Measurements from ENCODE around the gene FAM111B. TPM values are rescaled to one million over a fixed set of nuclear protein-coding genes. Genes with fewer than 3 reads are reported as not detected.
"Not testable (repeated sequence)": the region's sequence is repeated elsewhere in the genome, so short reads cannot be mapped to it uniquely, and the experiment has no call there.

The FAM111B gene
- polyA plus RNA-seq, 3 donors from 2014 or later = 0.88 to 3.1 TPM; not detected in 1

- peak overlapping the region in 5 of 6 donors; percentile 15 to 82 (median 72) for H3K27ac Mint-ChIP-seq
- no peaks in the 10 kb centered on the region for H3K9me3 Mint-ChIP-seq
- H3K27me3 Mint-ChIP-seq (ENCODE audit: low read depth in 3 of 3) = peaks cover 0 to 2% (median 0%) of the 10 kb centered on the region in 3 donors
- H3K4me1 Mint-ChIP-seq = peaks cover 9 to 17% of the 10 kb centered on the region in 2 donors
- DNase-seq = peak; percentile 82 to 86 (median 83)
- H3K4me3 Mint-ChIP-seq = peak overlapping the region in 4 of 5 donors; percentile 47 to 66 (median 56)
- H3K36me3 Mint-ChIP-seq = peaks cover 28 to 53% (median 39%) of the 10 kb centered on the region in 3 donors
Observed at GRCh38 chr11:59135648-59136461, 28.8 kb downstream of the FAM111B start.

DNA sequence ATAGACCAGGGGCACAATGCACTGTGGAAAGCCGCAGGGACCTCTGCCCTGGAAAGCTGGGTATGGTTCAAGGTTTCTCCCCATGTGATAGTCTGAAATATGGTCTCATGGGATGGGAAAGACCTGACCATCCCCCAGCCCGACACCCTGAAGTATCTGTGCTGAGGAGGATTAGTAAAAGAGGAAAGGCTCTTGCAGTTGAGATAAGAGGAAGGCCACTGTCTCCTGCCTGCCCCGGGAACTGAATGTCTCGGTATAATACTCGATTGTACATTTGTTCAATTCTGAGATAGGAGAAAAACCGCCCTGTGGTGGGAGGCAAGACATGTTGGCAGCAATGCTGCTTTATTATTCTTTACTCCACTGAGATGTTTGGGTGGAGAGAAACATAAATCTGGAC is 29.5 kb downstream of the FAM111B start:
- H3K27ac Mint-ChIP-seq; H3K4me3 Mint-ChIP-seq; H3K27me3 Mint-ChIP-seq (ENCODE audit: low read depth in 3 of 3); H3K9me3 Mint-ChIP-seq; DNase-seq: not testable (repeated sequence)
- H3K36me3 Mint-ChIP-seq = peaks cover 24 to 48% (median 34%) of the 10 kb centered on the region in 3 donors
- peaks cover 16 to 24% of the 10 kb centered on the region in 2 donors for H3K4me1 Mint-ChIP-seq

GRCh38 chr11:59137190-59137589 is 30.2 kb downstream of the FAM111B start:
- H3K4me1 Mint-ChIP-seq = peaks cover 22 to 30% of the 10 kb centered on the region in 2 donors
- no peak overlapping the region for H3K27ac Mint-ChIP-seq
- DNase-seq = no peak
- H3K9me3 Mint-ChIP-seq = no peaks in the 10 kb centered on the region
- H3K36me3 Mint-ChIP-seq = peaks cover 19 to 41% (median 29%) of the 10 kb centered on the region in 3 donors
- peaks cover 0 to 2% (median 1%) of the 10 kb centered on the region in 3 donors for H3K27me3 Mint-ChIP-seq (ENCODE audit: low read depth in 3 of 3)
- H3K4me3 Mint-ChIP-seq = no peak overlapping the region

DNA sequence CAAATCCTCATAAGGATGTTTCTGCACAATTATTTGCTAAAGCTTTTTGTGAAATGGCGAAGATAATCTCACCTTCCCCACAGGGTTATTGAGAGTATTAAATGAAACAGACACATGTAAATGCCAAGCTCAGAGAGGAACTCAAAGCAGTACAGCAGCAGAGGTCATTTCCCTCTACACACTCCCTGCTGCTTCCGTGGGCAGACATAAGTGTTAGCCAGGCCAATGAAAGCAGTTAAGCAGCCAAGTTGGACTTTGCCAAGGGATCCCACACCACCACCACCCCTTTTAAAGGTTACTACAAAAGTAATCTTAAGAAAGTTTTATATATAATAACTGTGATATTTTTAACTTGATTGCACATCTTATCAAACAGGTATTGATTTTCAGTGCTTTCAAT is 31.6 kb downstream of the FAM111B start:
- DNase-seq = no peak
- Mint-ChIP-seq H3K4me3 (no peak overlapping the region), H3K27ac (no peak overlapping the region), H3K36me3 (peaks cover 5 to 27% (median 16%) of the 10 kb centered on the region in 3 donors), H3K4me1 (peaks cover 36 to 45% of the 10 kb centered on the region in 2 donors), H3K27me3 (ENCODE audit: low read depth in 3 of 3) (peaks cover 2 to 5% (median 3%) of the 10 kb centered on the region in 3 donors), H3K9me3 (no peaks in the 10 kb centered on the region)

GRCh38 chr11:59141191-59141590 is 34.2 kb downstream of the FAM111B start:
- DNase-seq = no peak
- peaks cover 48 to 54% of the 10 kb centered on the region in 2 donors for H3K4me1 Mint-ChIP-seq
- no peaks in the 10 kb centered on the region for H3K9me3 Mint-ChIP-seq
- peaks cover 3 to 16% (median 5%) of the 10 kb centered on the region in 3 donors for H3K36me3 Mint-ChIP-seq
- peaks cover 2 to 10% (median 6%) of the 10 kb centered on the region in 3 donors for H3K27me3 Mint-ChIP-seq (ENCODE audit: low read depth in 3 of 3)
- peak overlapping the region; percentile 94 to 98 (median 98) for H3K4me3 Mint-ChIP-seq
- H3K27ac Mint-ChIP-seq = peak overlapping the region in 4 of 6 donors; percentile 20 to 97 (median 94)

DNA sequence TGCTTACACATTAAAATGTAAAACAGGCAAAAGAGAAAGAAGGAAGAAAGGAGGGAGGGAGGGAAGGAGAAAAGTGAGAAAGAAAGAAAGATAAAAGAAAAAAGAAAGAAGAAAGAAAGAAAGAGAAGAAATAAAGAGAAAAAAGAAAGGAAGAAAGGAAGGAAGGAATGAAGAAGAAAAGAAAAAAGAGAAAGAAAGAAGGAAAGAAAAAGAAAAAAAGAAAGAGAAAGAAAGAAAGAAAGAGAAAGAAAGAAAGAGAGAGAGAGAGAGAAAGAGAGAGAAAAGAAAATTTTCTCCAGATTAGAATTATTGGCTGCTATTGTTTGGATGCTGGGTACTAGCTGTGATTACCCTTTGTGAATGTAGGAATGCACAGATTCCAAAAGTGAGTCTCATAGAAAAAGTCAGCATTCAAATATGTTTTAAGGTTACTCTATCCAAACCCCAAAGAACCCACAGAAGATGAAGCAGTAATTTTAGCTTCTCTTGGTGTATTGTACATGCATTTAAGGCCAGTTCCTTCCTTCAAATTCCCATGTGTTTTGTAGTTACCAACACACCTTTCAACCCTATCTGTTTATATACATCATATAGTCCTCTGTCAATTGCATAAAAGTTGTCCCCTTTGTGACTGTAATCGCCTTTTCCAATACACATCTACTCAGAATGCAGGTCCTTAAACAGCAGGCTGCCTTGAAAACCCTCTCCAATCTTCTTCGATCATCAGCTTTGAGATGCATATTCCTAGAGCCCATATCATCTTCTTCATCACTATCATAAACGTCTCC is 34.8 kb downstream of the FAM111B start:
- Mint-ChIP-seq H3K36me3 (peaks cover 3 to 14% (median 5%) of the 10 kb centered on the region in 3 donors), H3K4me1 (peaks cover 47 to 52% of the 10 kb centered on the region in 2 donors)

DNA sequence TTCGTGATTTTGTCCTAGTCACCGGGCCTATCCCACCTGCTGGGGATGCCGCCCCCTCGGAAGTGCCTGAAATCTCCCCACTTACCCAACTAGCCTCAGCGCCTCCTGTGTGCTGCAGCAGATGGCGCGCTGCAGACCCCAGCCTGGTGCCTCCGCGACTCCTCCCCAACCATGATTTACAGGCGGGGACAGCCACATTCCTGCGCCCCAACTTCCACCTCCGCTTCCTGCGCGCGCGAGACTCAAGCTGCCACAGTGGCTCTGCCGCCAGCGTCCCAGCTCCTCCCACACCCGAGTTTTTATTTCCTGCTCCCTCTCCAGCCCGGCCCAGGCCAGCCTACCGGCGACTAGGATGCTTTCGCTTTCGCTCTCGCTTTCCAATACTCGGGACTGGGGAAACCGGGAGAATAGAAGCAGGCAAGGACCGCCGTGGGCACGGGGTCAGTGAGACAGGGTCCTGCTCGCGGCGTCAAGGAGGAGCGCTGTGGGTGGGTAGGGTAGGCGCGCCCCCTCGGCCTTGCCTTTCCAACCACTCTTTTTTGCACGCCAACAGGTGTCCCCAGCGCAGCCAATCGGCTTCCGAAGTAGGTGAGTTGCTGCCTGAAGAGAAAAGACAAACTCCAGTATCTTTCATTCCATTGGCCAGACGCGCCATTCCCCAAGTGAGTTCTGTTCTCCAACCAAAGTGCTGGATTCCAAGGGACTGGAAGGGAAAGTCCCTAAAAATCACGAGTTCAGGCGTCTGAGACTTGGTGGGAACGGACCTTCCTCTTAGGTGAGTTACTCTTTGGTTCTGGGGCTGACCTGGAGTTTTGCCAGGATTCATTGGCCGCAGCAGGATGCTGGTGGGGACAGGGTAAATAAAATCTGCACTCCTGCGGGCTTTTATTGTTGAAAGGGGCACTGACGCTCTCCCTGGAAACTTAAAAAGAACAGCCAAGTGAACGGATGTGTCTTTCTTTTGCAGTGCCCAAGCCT is 35.8 kb downstream of the FAM111B start, which contains the start of gene FAM111A:
FAM111A (plus strand) TSS at position 327 of the 978 bp plus-strand sequence. CDS start 6,017 bp downstream, outside the sequence.
- Mint-ChIP-seq H3K9me3 (no peaks in the 10 kb centered on the region), H3K27me3 (ENCODE audit: low read depth in 3 of 3) (peaks cover 2 to 10% (median 6%) of the 10 kb centered on the region in 3 donors), H3K36me3 (peaks cover 4 to 10% (median 7%) of the 10 kb centered on the region in 3 donors), H3K4me1 (peaks cover 47 to 58% of the 10 kb centered on the region in 2 donors), H3K4me3 (peak within 1 kb of the TSS; percentile 94 to 98 (median 98)), H3K27ac (peak within 1 kb of the TSS; percentile 94 to 99 (median 98))
- peak; percentile 85 to 87 (median 86) for DNase-seq

More for the DNA sequence above, 34.8 kb downstream of the FAM111B start:
- H3K9me3 Mint-ChIP-seq = no peaks in the 10 kb centered on the region
- peak overlapping the region; percentile 94 to 99 (median 98) for H3K27ac Mint-ChIP-seq
- H3K4me3 Mint-ChIP-seq = peak overlapping the region; percentile 94 to 98 (median 98)
- peaks cover 2 to 10% (median 6%) of the 10 kb centered on the region in 3 donors for H3K27me3 Mint-ChIP-seq (ENCODE audit: low read depth in 3 of 3)
- peak in 1 of 3 donors; percentile 3 for DNase-seq

GRCh38 chr11:59144096-59144495 is 37.1 kb downstream of the FAM111B start:
- no peaks in the 10 kb centered on the region for H3K9me3 Mint-ChIP-seq
- H3K27ac Mint-ChIP-seq = peak overlapping the region; percentile 94 to 99 (median 98)
- peak overlapping the region; percentile 94 to 98 (median 98) for H3K4me3 Mint-ChIP-seq
- peaks cover 2 to 10% (median 6%) of the 10 kb centered on the region in 3 donors for H3K27me3 Mint-ChIP-seq (ENCODE audit: low read depth in 3 of 3)
- peaks cover 48 to 68% of the 10 kb centered on the region in 2 donors for H3K4me1 Mint-ChIP-seq
- H3K36me3 Mint-ChIP-seq = peaks cover 3 to 8% (median 5%) of the 10 kb centered on the region in 3 donors
- no peak for DNase-seq

GRCh38 chr11:59144579-59145345 is 37.7 kb downstream of the FAM111B start:
- Mint-ChIP-seq H3K9me3 (no peaks in the 10 kb centered on the region), H3K4me3 (peak overlapping the region; percentile 94 to 98 (median 98)), H3K27me3 (ENCODE audit: low read depth in 3 of 3) (peaks cover 2 to 10% (median 6%) of the 10 kb centered on the region in 3 donors), H3K36me3 (peaks cover 5 to 8% (median 7%) of the 10 kb centered on the region in 3 donors), H3K27ac (peak overlapping the region; percentile 94 to 99 (median 98)), H3K4me1 (peaks cover 48 to 70% of the 10 kb centered on the region in 2 donors)
- peak; percentile 78 to 82 (median 82) for DNase-seq

DNA sequence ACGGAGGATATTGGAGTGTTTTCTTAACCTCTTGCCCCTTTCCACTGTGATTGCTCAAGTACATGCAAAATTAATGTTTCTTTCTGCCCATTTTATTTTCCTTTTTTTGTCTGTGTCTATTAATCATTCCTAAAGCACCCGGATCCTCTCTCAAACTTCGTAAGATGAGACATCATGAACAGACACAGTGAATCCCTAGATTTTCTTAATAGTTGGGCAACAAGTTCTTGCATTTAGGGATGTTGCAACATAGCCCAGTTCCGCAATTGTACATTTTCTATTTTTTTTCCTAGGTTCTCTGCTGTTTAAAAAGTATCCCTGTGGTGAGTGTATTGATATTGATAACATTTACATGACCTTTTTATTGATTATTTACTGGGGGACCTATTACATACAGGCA is 38.5 kb downstream of the FAM111B start:
- H3K27ac Mint-ChIP-seq = peak overlapping the region; percentile 30 to 98 (median 81)
- peak overlapping the region; percentile 94 to 98 (median 98) for H3K4me3 Mint-ChIP-seq
- no peak for DNase-seq
- H3K27me3 Mint-ChIP-seq (ENCODE audit: low read depth in 3 of 3) = peaks cover 2 to 10% (median 6%) of the 10 kb centered on the region in 3 donors
- peaks cover 5 to 12% (median 10%) of the 10 kb centered on the region in 3 donors for H3K36me3 Mint-ChIP-seq
- no peaks in the 10 kb centered on the region for H3K9me3 Mint-ChIP-seq
- peaks cover 48 to 70% of the 10 kb centered on the region in 2 donors for H3K4me1 Mint-ChIP-seq

DNA sequence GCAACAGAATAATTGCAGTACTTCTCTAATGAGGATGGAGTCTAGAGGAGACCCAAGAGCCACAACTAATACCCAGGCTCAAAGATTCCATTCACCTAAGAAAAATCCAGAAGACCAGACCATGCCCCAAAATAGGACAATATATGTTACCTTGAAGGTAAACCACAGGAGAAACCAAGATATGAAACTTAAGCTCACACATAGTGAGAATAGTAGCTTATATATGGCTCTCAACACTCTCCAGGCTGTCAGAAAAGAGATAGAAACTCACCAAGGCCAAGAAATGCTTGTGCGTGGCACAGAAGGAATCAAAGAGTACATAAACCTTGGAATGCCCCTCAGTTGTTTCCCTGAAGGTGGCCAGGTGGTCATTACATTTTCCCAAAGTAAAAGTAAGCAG is 44.7 kb downstream of the FAM111B start:
- Mint-ChIP-seq H3K36me3 (peaks cover 10 to 29% (median 20%) of the 10 kb centered on the region in 3 donors), H3K9me3 (no peaks in the 10 kb centered on the region), H3K4me1 (peaks cover 9 to 24% of the 10 kb centered on the region in 2 donors), H3K27ac (peak overlapping the region in 3 of 6 donors; percentile 11 to 55 (median 30)), H3K4me3 (no peak overlapping the region), H3K27me3 (ENCODE audit: low read depth in 3 of 3) (no peaks in the 10 kb centered on the region)
- no peak for DNase-seq

All from immature natural killer cell (primary cell).